HFF-Myc (cell line): Measurements from ENCODE around the gene MEOX1.

Source experiments
- DNase-seq: peaks from one replicate; pipeline ENCODE4 v3.0.0-alpha.2; 2011; ENCODE audit warnings: low read depth; ENCODE audit errors: extremely low read depth
- H3K4me3 ChIP-seq: replicated peaks from 2 replicates; pipeline ENCODE4 v1.5.1; 2011; ENCODE audit warnings: low read depth, mild to moderate bottlenecking, control low read depth, low read length
- TF ChIP-seq, protein P1 (sequence below): IDR thresholded peaks from 2 replicates; pipeline ENCODE4 v1.5.1; 2012; ENCODE audit warnings: mild to moderate bottlenecking, low read depth, low read length, control low read depth; ENCODE audit errors: missing control alignments

Gene MEOX1

DNA sequence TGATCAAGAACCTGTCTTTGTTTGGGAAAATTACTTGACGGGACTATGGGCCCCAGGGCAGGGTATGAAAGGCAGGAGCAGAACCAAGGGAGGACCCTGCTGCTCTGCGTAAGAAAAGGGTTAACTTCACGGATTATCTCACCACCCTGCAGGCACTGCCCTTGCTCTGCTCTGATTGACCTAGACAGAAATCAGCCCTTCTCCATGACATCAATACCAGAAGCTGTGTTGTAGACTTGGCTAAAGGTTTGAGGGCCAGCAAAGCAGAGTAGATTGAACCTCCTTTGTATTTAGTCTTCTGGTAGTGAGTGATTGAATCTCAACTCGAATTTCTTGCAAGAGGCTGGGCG, 62.7 kb downstream of the MEOX1 start:
- TF ChIP-seq, protein P1, sequence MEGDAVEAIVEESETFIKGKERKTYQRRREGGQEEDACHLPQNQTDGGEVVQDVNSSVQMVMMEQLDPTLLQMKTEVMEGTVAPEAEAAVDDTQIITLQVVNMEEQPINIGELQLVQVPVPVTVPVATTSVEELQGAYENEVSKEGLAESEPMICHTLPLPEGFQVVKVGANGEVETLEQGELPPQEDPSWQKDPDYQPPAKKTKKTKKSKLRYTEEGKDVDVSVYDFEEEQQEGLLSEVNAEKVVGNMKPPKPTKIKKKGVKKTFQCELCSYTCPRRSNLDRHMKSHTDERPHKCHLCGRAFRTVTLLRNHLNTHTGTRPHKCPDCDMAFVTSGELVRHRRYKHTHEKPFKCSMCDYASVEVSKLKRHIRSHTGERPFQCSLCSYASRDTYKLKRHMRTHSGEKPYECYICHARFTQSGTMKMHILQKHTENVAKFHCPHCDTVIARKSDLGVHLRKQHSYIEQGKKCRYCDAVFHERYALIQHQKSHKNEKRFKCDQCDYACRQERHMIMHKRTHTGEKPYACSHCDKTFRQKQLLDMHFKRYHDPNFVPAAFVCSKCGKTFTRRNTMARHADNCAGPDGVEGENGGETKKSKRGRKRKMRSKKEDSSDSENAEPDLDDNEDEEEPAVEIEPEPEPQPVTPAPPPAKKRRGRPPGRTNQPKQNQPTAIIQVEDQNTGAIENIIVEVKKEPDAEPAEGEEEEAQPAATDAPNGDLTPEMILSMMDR, result no peak
- no peak for DNase-seq
- H3K4me3 ChIP-seq, result no peak overlapping the region

DNA sequence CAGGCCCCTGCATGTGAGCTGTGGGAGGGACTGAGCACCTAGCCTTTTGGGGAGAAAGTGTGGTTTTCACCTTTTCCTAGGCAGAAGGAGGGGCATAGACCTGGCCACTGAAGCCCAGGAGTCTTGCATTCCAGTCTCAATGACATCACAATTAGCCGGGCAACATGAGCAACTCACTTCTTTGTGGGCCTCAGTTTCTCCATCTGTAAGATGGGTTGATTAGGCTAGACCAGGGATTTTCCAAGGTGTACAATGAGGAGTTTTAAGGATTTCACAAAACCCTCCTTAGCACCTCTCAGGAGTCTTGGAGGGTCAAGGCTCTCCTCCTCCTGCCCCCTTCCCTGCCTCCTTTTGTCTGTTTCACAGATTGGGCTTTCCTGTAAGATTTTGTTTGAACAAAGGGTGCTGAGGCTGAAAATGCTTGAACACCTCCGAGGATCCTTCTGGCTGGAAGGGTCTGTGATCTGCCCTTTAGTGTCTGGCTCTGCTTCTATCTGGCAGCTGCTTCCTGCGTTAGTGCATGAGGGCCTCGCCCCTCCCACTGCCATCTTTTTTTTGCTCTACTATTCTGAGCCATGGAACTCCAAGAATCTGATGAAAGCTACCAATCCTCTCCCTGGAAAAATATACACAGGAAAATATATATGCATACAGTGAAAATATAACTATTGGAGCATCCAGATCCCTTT, 63.2 kb downstream of the MEOX1 start:
- TF ChIP-seq, protein P1, result no peak
- no peak for DNase-seq
- H3K4me3 ChIP-seq, result no peak overlapping the region

DNA sequence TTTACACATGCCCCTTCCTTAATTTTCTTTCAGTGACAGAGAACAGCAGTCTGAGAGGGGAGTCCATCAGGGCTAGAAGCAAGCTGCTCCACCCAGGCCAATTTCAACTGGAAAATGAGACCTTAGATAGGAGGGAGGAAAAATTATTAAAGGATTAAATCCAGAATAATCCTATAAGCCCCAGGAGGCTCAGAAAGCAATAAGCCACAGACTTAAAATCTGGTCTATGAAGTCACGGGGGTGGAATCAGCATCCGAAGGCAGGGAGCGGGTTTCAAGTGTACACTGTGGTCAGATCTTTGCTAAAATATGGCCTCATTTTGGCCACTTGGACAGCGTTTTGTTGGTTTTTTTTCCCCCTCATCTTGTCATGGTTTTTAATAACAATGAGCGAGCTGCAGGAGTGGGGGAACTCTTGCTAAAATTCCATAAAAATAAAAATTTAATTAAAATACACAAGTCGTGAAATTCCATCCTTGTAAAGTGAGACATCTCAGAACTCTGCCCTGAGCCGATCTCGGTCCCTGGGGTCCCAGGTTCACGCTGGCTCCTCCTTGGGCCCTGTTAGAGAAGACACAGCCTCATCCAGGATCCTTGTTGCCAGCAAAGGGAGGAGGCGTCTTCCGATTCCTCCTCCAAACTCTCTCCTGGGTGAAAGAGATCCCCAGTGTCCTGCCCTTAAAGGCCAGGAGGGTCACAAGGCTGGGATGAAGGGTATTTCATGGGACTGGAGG, 63.9 kb downstream of the MEOX1 start:
- H3K4me3 ChIP-seq, result no peak overlapping the region
- TF ChIP-seq, protein P1, result no peak
- no peak for DNase-seq

DNA sequence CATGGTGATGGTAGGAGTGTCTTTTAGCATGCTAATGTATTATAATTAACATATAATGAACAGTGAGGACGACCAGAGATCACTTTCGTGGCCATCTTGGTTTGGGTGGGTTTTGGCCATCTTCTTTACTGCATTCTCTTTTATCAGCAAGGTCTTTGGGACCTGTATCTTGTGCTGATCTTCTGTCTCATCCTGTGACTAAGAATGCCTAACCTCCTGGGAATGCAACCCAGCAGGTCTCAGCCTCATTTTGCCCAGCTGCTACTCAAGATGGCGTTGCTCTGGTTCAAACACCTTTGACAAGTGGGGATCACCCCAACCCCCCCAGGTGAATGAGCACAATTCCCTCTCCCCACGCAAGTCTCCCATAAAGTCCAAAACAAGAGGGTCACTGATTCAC, 66.3 kb downstream of the MEOX1 start:
- no peak for DNase-seq
- TF ChIP-seq, protein P1, result no peak
- H3K4me3 ChIP-seq, result no peak overlapping the region

DNA sequence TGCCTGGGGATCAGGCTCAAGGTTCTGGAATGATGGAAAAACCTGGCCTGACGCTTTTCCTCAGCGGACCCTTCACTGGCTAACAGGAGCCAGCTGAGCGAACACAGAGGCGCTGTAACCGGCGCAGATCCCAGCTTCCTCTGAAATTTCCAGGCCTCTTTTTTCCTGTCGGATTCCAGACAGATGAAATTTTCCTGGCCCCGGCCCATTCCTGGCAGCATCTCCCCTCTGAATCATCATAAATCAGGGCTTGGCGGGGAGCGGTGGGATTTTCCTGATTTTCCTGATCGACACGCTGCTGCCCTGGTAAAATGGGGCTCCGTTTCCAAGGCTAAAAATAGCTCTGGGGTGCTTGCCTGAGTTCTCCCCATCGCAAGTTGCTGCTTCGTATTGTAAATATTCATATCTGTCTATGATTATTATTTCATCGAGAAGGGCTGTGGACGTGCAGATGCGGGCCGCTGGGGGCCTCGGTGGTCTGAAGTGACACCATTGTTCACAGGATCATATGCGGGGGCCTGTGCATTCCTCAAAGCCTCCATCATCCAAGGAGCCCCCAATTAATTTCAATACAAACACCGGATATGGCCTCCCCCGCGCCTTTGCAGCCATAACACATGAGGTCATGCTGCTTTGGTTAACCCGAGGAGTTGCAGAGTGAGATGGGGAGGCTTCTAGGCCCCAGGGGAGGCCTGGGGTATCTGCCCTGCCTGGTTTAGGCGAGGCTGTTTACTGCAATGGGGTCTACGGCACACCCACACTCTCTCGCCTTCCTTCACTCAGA, 69.8 kb downstream of the MEOX1 start:
- DNase-seq, result peak; percentile 73
- TF ChIP-seq, protein P1, result no peak

DNA sequence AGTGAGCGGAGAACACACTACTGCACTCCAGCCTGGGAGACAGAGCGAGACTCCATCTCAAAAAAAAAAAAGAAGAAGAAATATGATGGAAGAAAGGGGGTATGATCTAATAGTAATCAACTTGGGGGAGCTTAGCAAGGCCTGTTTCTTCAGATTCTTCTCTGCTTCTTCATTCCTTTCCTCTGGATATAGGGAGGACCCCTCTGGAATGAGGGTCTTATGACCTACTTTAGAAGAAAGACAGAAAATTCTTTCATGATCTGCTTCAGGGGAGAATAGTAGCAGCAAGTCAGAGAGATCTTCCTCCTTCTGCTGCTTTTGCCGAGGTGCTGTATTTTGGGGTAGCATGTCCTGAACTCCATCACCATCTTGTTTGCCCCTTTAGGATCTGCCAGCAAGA, 70.7 kb downstream of the MEOX1 start:
- TF ChIP-seq, protein P1, result no peak
- no peak overlapping the region for H3K4me3 ChIP-seq
- DNase-seq, result no peak

More for the DNA sequence above, 69.8 kb downstream of the MEOX1 start:
- H3K4me3 ChIP-seq, result no peak overlapping the region
